Astrocyte of the spinal cord (primary cell): ENCODE data around the gene LGALS7.

ENCODE experiments used
- DNase-seq: peaks from one replicate; pipeline ENCODE4 v3.0.0; 2011; ENCODE audit warnings: low read depth, low spot score
- H3K4me3 ChIP-seq: 2 replicates; pipeline ENCODE4 v1.5.1; 2011; ENCODE audit warnings: low read depth, mild to moderate bottlenecking, low read length, moderate library complexity
- in situ Hi-C: cut with HindIII; loops from 2 replicates; pipeline ENCODE4 v1.10.0; 2017; ENCODE audit warnings: low sequenced_read_pairs
- TF ChIP-seq, protein P1 (sequence below): IDR thresholded peaks from 2 replicates; pipeline ENCODE4 v1.5.1; 2012; ENCODE audit warnings: low read depth, mild to moderate bottlenecking, low read length, inconsistent platforms

LGALS7 gene

DNA sequence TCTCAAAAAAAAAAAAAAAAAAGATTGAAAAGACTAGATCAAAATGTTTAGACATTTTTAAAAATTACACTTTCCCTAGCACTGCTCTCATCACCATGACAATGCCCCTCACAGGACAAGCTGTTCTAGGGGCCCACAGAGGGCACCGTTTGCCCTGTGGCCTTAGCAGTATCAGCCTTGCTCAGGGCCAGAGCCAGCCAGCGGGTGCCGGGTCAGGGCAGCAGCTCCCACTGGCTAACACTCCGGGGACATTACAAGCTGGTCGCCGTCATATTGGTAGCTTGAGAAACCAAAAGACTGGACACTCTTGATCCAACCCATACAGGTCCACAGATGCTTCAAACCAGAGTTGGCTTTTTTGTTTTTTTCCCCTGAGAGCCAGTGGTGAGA lies 47.0 kb downstream of the LGALS7 start:
- TF ChIP-seq, protein P1, sequence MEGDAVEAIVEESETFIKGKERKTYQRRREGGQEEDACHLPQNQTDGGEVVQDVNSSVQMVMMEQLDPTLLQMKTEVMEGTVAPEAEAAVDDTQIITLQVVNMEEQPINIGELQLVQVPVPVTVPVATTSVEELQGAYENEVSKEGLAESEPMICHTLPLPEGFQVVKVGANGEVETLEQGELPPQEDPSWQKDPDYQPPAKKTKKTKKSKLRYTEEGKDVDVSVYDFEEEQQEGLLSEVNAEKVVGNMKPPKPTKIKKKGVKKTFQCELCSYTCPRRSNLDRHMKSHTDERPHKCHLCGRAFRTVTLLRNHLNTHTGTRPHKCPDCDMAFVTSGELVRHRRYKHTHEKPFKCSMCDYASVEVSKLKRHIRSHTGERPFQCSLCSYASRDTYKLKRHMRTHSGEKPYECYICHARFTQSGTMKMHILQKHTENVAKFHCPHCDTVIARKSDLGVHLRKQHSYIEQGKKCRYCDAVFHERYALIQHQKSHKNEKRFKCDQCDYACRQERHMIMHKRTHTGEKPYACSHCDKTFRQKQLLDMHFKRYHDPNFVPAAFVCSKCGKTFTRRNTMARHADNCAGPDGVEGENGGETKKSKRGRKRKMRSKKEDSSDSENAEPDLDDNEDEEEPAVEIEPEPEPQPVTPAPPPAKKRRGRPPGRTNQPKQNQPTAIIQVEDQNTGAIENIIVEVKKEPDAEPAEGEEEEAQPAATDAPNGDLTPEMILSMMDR, result no peak
- in situ Hi-C loops, result no loop called here

DNA sequence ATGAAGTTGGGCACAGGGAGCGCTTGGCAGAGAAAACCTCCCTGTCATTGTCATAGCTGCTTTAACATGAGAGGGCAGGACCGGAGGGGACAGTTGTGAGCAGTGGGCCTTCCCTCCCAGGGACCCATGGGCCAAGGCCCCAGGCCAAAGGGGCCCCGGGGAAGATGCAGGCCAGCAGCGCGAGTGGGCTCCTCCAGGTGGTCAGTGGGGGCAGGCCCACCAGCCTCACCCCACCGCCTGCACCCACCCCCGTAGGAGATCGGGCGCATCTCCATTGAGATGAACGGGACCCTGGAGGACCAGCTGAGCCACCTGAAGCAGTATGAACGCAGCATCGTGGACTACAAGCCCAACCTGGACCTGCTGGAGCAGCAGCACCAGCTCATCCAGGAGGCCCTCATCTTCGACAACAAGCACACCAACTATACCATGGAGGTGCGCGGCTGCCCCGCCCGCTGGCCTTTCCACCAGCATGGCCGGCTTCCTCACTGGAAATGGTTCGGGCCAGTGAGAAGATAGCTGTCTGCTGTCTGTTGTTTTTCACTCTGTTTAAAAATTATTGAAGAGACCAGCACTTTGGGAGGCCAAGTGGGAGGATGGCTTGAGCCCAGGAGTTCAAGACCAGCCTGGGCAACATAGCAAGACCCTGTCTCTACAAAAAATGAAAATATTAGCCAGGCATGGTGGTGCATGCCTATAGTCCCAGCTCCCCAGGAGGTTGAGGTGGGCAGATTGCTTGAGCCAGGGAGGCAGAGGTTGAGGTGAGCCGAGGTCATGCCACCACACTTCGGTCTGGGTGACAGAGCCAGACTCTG lies 47.6 kb downstream of the LGALS7 start:
- no peak overlapping the region for H3K4me3 ChIP-seq
- no peak for DNase-seq
- in situ Hi-C loops, result no loop called here
- TF ChIP-seq, protein P1, result no peak

More for the DNA sequence above, 47.0 kb downstream of the LGALS7 start:
- H3K4me3 ChIP-seq, result no peak overlapping the region
- no peak for DNase-seq

DNA sequence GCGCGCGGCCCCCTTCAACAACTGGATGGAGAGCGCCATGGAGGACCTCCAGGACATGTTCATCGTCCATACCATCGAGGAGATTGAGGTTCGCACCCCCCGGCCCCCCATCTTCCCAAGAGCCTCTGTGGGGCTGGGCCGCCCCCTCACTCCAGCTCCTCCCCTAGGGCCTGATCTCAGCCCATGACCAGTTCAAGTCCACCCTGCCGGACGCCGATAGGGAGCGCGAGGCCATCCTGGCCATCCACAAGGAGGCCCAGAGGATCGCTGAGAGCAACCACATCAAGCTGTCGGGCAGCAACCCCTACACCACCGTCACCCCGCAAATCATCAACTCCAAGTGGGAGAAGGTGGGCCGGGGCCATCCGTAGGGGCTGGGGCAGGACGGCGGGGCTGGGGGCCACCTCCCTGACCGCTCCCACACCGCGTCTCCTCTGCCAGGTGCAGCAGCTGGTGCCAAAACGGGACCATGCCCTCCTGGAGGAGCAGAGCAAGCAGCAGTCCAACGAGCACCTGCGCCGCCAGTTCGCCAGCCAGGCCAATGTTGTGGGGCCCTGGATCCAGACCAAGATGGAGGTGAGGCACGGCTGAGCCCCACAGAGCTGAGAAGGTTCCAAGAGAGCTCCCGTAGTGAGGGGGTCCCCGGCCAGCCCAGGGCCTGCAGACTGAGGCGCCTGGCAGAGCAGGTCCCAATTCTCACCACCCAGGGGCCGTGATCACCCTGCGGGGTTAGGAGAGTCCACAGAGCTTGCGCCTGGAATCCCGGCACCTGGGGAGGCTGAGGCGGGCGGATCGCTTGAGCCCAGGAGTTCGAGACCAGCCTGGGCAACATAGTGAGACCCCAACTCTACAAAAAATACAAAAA lies 49.1 kb downstream of the LGALS7 start:
- in situ Hi-C loops, result no loop called here
- TF ChIP-seq, protein P1, result no peak
- H3K4me3 ChIP-seq, result no peak overlapping the region
- no peak for DNase-seq

DNA sequence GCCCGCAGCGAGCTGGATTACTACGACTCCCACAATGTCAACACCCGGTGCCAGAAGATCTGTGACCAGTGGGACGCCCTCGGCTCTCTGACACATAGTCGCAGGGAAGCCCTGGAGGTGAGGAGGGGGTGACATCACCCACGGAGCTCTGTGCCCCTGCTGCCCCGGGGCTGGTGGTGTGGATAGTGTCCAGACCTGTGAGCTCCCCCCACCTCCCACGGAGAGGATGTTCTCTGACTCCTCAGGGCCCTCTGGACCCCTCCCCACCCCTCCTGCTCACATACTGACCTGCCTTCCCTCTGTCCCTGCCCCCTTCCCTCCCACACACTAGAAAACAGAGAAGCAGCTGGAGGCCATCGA lies 49.7 kb downstream of the LGALS7 start:
- TF ChIP-seq, protein P1, result no peak
- in situ Hi-C loops, result no loop called here
- no peak for DNase-seq
- H3K4me3 ChIP-seq, result no peak overlapping the region

DNA sequence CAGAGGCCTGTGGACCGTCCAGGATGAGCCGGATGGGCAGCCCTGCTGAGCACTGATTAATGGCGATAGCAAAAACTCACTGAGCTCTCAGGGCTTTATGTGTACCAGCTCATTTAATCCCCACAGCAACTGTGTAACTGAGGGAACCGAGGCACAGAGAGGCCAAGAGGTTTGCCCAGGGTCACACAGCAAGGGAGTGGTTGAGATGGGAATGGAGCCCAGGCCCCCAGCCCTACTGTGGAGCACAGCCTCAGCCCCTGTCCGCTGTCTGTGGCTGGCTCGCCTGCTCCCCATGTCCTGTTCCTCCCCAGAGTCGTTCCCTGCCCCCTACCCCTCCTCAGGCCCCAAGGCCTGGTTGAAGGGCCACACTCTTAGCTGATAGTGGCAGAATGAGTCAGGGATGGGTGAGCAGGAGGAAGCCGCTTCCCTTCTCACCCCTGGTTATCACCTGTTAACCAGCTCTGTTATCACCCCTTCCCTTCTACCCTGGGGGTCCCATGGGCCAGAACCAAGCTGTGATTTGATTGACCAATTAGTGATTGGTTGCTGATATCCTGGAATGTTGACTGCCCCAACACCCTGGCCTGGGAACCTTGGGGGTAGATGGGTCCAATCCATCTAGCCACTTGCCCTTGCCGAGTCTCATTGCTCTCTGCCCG lies 50.2 kb downstream of the LGALS7 start:
- no peak for DNase-seq
- TF ChIP-seq, protein P1, result no peak
- in situ Hi-C loops, result no loop called here
- H3K4me3 ChIP-seq, result no peak overlapping the region

DNA sequence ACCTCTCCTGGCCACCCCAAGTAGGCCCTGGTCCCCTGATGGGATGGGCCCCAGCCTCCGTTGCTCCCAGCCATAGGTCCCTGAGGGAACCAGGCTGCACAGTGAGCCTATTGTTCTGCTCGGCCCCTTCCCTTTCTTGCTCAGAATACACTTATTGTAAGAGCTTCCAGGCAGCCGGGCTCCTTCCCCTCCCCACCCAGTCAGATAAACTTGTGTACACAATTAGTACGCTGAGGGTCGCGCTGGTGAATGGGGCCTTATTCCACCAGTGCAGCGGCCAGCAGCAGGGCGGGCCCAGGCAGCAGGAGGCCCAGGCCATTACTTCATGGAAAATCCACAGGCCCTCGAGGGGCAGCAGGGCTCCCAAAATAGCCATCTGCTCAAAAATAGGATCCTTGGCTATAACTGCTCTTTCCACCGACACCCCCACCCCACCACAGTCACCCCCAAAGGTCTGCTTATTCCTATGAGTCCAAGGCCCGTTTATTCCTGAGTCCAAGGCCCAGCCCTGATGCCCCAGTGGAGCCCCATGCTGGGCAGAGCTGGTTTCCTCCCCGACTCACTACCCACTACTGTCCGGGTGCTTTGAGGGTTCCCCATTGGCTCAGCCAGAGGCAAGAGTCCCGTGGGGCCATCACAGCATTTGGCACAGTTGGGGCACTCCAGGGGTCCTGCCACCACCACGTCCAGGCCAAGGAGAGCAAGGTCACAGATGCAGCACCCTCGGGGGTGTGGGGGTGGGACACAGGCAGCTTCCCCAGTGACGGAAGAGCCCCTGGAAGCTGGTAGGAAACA lies 51.1 kb downstream of the LGALS7 start:
- in situ Hi-C loops, result no loop called here
- TF ChIP-seq, protein P1, result no peak
- DNase-seq, result no peak
- no peak overlapping the region for H3K4me3 ChIP-seq
